Endodermal cell (in vitro differentiated cells): ENCODE data around the gene CYP26B1. TPM values are rescaled to one million over a fixed set of nuclear protein-coding genes. Genes with fewer than 3 reads are reported as not detected.

Source experiments
- DNase-seq: peaks from one replicate; pipeline ENCODE4 v3.0.0-alpha.2; 2017
- H3K27ac ChIP-seq: 2 replicates; pipeline ENCODE4 v1.5.1; 2013; ENCODE audit warnings: mild to moderate bottlenecking, low read depth, low read length, moderate library complexity
- H3K27me3 ChIP-seq: 2 replicates; pipeline ENCODE4 v1.6.1; 2013; ENCODE audit warnings: mild to moderate bottlenecking, low read length, moderate library complexity; ENCODE audit not compliant: insufficient read depth, control insufficient read depth, poor library complexity, severe bottlenecking
- H3K36me3 ChIP-seq: 2 replicates; pipeline ENCODE4 v1.7.0; 2013; ENCODE audit warnings: mild to moderate bottlenecking, low read length, moderate library complexity; ENCODE audit not compliant: control insufficient read depth, insufficient read depth
- H3K4me1 ChIP-seq: one replicate; pipeline ENCODE4 v1.7.0; 2013; ENCODE audit warnings: low read length; ENCODE audit not compliant: control insufficient read depth, insufficient read depth
- H3K4me3 ChIP-seq: 2 replicates; pipeline ENCODE4 v1.5.1; 2013; ENCODE audit warnings: mild to moderate bottlenecking, low read length, moderate library complexity
- H3K9ac ChIP-seq: 2 replicates; pipeline ENCODE4 v1.6.1; 2013; ENCODE audit warnings: mild to moderate bottlenecking, low read length, moderate library complexity; ENCODE audit not compliant: poor library complexity, severe bottlenecking; ENCODE audit errors: extremely low read depth
- H3K9me3 ChIP-seq: 2 replicates; pipeline ENCODE4 v1.6.1; 2013; ENCODE audit warnings: mild to moderate bottlenecking, low read length, moderate library complexity; ENCODE audit not compliant: control insufficient read depth
- H3K27ac Mint-ChIP-seq: 2 replicates; pipeline ENCODE4 v1.8.0; 2020; ENCODE audit warnings: mixed read lengths
- H3K27me3 Mint-ChIP-seq: 2 replicates; pipeline ENCODE4 v1.8.0; 2021; ENCODE audit warnings: mild to moderate bottlenecking, mixed read lengths; ENCODE audit not compliant: insufficient read depth
- H3K36me3 Mint-ChIP-seq: 2 replicates; pipeline ENCODE4 v1.8.0; 2020; ENCODE audit warnings: low read depth, mixed read lengths
- H3K4me1 Mint-ChIP-seq: 2 replicates; pipeline ENCODE4 v1.8.0; 2020; ENCODE audit warnings: mixed read lengths
- H3K4me3 Mint-ChIP-seq: 2 replicates; pipeline ENCODE4 v1.8.0; 2020; ENCODE audit warnings: mild to moderate bottlenecking, moderate library complexity, mixed read lengths
- H3K9me3 Mint-ChIP-seq: 2 replicates; pipeline ENCODE4 v1.8.0; 2020; ENCODE audit warnings: mild to moderate bottlenecking, mixed read lengths
- CTCF ChIP-seq: fragments of 200-600 bp; sonication (generic); conservative IDR thresholded peaks from 2 replicates; pipeline ENCODE4 v1.5.0; 2021; ENCODE audit warnings: antibody characterized with exemption, mild to moderate bottlenecking
- WGBS, 2 experiments: methylation state at CpG; one replicate each; pipeline versions ENCODE4 v1.1.5 to v1.1.7; 2013; ENCODE audit warnings: missing lambda C conversion rate in 2 of 2, mixed read lengths in 1 of 2; ENCODE audit not compliant: insufficient coverage in 1 of 2, insufficient read length in 1 of 2; 5-methylcytosine and 5-hydroxymethylcytosine counted together
- total RNA-seq, 2 donors: library from RNA; stranded (reverse); fragmentation: NEBNext Ultra II Directional in 1 of 2; extraction: Animal tissue kit (Norgen Biotek cat#: 25700) in 1 of 2; gene quantifications; 2 replicates in 1 of 2; 3 replicates in 1 of 2; pipeline ENCODE4 v1.2.1, GENCODE V29; 2021

The CYP26B1 gene
- total RNA-seq, 2 donors from 2014 or later, result 0.09 to 0.91 TPM

GRCh38 chr2:72085513-72085912 is 62.1 kb downstream of the CYP26B1 start:
- TF ChIP-seq CTCF, result no peak
- Histone ChIP-seq H3K27me3 (no peaks in the 10 kb centered on the region), H3K4me1 (no peaks in the 10 kb centered on the region), H3K4me3 (no peak overlapping the region), H3K27ac (no peak overlapping the region), H3K9me3 (no peaks in the 10 kb centered on the region), H3K9ac (no peak overlapping the region), H3K36me3 (no peaks in the 10 kb centered on the region)
- Mint-ChIP-seq H3K36me3 (no peaks in the 10 kb centered on the region), H3K27ac (no peak overlapping the region), H3K27me3 (peaks cover 3% of the 10 kb centered on the region), H3K9me3 (peaks cover 7% of the 10 kb centered on the region), H3K4me1 (no peaks in the 10 kb centered on the region), H3K4me3 (no peak overlapping the region)
- DNase-seq, result no peak
- 80 to 87% methylated on average over 1 to 2 of the region's 2 CpGs for WGBS, 2 experiments

- no peak overlapping the region for H3K4me3 ChIP-seq
- peaks cover 3% of the 10 kb centered on the region for H3K27me3 Mint-ChIP-seq
- no peaks in the 10 kb centered on the region for H3K4me1 ChIP-seq
- no peak overlapping the region for H3K4me3 Mint-ChIP-seq
- WGBS, 2 experiments, result 93% methylated on average over 10 of the region's 10 CpGs; no CpG with 5 or more reads in 1 of the 2 experiments
- no peak overlapping the region for H3K27ac Mint-ChIP-seq
- H3K36me3 Mint-ChIP-seq, result no peaks in the 10 kb centered on the region
- H3K9ac ChIP-seq, result no peak overlapping the region
- H3K9me3 ChIP-seq, result no peaks in the 10 kb centered on the region
- no peaks in the 10 kb centered on the region for H3K36me3 ChIP-seq
- H3K4me1 Mint-ChIP-seq, result no peaks in the 10 kb centered on the region
- no peak for TF ChIP-seq CTCF
- no peaks in the 10 kb centered on the region for H3K27me3 ChIP-seq
- H3K27ac ChIP-seq, result no peak overlapping the region
- no peak for DNase-seq
- H3K9me3 Mint-ChIP-seq, result peaks cover 7% of the 10 kb centered on the region
These were observed 62.6 kb downstream of the CYP26B1 start for GRCh38 chr2:72085036-72085435.

- H3K27ac Mint-ChIP-seq, result no peak overlapping the region
- no peak for TF ChIP-seq CTCF
- WGBS, 2 experiments, result 92 to 93% methylated on average over 3 to 6 of the region's 6 CpGs
These were observed 63.1 kb downstream of the CYP26B1 start for GRCh38 chr2:72084584-72084976.

More at GRCh38 chr2:72084584-72084976, 63.1 kb downstream of the CYP26B1 start:
- no peak for DNase-seq
- H3K9me3 Mint-ChIP-seq, result peaks cover 10% of the 10 kb centered on the region
- no peak overlapping the region for H3K27ac ChIP-seq
- peaks cover 3% of the 10 kb centered on the region for H3K27me3 Mint-ChIP-seq
- no peak overlapping the region for H3K9ac ChIP-seq
- H3K9me3 ChIP-seq, result no peaks in the 10 kb centered on the region
- no peaks in the 10 kb centered on the region for H3K27me3 ChIP-seq
- H3K36me3 Mint-ChIP-seq, result no peaks in the 10 kb centered on the region
- H3K36me3 ChIP-seq, result no peaks in the 10 kb centered on the region
- no peak overlapping the region for H3K4me3 Mint-ChIP-seq
- no peaks in the 10 kb centered on the region for H3K4me1 Mint-ChIP-seq
- H3K4me3 ChIP-seq, result no peak overlapping the region
- H3K4me1 ChIP-seq, result no peaks in the 10 kb centered on the region
